ENCODE results near the gene ZNF124. TPM values are rescaled to one million over a fixed set of nuclear protein-coding genes. Genes with fewer than 3 reads are reported as not detected.
"Not testable (repeated sequence)": the region's sequence is repeated elsewhere in the genome, so short reads cannot be mapped to it uniquely, and the experiment has no call there.

The ZNF124 gene
- 10 to 100 TPM; 19.9 to 28.9 TPM for total RNA-seq

DNA sequence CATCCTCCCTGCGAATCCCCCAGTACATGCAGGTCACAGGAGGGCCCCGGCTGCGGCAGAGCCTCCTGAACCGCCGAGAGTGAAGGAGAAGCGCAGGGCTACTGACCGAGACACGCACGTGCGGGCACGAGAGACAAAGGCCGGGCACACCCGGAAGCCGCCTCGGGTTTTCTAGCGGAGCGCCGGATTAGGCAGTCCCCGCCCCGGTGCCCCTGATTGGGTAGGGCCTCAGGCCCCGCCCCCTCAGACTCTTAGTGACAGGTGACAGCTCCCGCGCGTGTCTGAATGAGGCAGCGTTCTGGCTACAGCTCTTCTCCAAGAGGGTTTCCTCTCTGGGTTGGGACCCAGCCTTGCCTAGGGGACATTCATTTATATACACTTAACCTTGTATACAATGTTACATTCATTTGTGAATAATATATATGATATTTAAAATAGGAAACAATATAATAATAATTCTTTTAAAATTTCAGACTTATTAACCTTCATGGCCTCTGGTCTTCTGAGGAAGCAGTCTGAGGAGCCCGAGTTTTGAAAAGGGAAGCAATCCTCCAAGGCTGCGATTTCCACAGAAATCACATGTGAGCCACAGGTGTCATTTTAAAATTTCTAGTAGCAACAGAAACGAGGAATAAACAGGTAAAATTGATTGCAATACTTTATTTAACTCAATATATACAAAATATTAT is at the start of gene ZNF124:
Gene ZNF124, minus strand, starts transcription at position 146 of the 689 bp plus-strand sequence. Its CDS starts 143 bp downstream, at position 3.
- not testable (repeated sequence) for H3K27ac ChIP-seq; H3K36me3 ChIP-seq; H3K9me3 ChIP-seq; H3K27me3 ChIP-seq (replicated peaks; ENCODE audit: insufficient read depth); H3K4me3 ChIP-seq; DNase-seq (ENCODE audit: low spot score); H3K4me1 ChIP-seq (ENCODE audit: control insufficient read depth in 1 of 2, low read depth in 2 of 2)
- ATAC-seq (ENCODE audit: insufficient number of reproducible peaks, low FRiP score, low read depth), result peak; percentile 85

DNA sequence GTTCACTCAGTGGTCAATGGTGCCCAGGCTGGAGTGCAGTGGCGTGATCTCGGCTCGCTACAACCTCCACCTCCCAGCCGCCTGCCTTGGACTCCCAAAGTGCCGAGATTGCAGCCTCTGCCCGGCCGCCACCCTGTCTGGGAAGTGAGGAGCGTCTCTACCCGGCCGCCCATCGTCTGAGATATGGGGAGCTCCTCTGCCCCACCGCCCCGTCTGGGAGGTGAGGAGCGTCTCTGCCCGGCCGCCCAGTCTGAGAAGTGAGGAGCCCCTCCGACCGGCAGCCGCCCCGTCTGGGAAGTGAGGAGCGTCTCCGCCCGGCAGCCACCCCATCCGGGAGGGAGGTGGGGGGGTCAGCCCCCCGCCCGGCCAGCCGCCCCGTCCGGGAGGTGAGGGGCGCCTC is 48.5 kb upstream of the ZNF124 start:
- not testable (repeated sequence) for H3K9me3 ChIP-seq; ATAC-seq (ENCODE audit: insufficient number of reproducible peaks, low FRiP score, low read depth); H3K4me1 ChIP-seq (ENCODE audit: control insufficient read depth in 1 of 2, low read depth in 2 of 2); H3K4me3 ChIP-seq; H3K27ac ChIP-seq; H3K27me3 ChIP-seq (replicated peaks; ENCODE audit: insufficient read depth); DNase-seq (ENCODE audit: low spot score); H3K36me3 ChIP-seq

DNA sequence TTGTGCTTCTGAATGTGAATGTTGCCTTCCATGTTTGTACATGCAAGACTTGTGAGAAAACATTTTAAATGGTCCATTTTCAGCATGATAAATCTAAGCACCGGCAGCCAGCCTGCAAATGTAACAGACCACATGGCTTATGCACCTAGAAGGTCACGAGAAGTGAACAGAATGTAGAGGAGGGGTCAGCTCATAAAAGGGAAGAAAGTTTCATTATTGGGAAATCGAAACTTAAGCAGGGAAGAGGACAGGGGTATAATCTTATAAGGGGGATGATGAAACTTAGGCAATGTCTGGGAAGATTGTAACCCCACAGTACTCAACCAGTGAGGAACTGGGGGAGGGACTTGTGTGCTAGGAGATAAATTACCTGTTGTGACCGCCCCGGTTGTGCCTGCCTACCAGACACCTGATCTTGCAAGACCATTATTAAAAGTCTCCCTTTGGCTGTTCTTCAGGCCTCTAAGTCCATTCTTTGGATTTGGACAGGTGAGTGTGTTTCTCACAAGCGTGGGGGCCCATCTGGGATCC is 46.4 kb upstream of the ZNF124 start:
- Histone ChIP-seq H3K9me3 (no peaks in the 10 kb centered on the region), H3K27ac (no peak overlapping the region), H3K4me1 (ENCODE audit: control insufficient read depth in 1 of 2, low read depth in 2 of 2) (no peaks in the 10 kb centered on the region), H3K36me3 (no peaks in the 10 kb centered on the region), H3K27me3 (replicated peaks; ENCODE audit: insufficient read depth) (no peaks in the 10 kb centered on the region), H3K4me3 (no peak overlapping the region)
- TF ChIP-seq, protein P1, sequence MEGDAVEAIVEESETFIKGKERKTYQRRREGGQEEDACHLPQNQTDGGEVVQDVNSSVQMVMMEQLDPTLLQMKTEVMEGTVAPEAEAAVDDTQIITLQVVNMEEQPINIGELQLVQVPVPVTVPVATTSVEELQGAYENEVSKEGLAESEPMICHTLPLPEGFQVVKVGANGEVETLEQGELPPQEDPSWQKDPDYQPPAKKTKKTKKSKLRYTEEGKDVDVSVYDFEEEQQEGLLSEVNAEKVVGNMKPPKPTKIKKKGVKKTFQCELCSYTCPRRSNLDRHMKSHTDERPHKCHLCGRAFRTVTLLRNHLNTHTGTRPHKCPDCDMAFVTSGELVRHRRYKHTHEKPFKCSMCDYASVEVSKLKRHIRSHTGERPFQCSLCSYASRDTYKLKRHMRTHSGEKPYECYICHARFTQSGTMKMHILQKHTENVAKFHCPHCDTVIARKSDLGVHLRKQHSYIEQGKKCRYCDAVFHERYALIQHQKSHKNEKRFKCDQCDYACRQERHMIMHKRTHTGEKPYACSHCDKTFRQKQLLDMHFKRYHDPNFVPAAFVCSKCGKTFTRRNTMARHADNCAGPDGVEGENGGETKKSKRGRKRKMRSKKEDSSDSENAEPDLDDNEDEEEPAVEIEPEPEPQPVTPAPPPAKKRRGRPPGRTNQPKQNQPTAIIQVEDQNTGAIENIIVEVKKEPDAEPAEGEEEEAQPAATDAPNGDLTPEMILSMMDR (IDR thresholded peaks at IDR 0.05), result no peak
- DNase-seq (ENCODE audit: low spot score), result no peak
- no peak for ATAC-seq (ENCODE audit: insufficient number of reproducible peaks, low FRiP score, low read depth)

DNA sequence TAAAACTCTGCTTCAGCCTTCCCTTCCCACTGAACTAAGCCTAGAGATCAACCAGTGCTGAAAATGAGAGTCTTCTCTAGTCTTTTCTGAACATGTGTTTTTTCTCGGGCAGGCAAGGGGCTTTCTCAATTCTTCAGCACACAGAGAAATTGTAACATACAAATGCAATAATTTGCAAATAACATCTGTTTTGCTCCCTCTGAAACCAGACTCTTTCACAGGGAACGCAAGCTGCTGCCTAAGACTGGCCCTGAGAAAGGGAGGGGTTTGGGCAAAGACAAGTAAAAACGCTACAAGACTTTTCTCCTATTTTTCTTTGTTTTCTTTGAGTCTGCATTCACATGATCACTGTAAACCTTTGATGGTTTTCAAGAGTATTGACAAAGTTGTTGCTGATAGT is 44.4 kb upstream of the ZNF124 start:
- no peak for ATAC-seq (ENCODE audit: insufficient number of reproducible peaks, low FRiP score, low read depth)

DNA sequence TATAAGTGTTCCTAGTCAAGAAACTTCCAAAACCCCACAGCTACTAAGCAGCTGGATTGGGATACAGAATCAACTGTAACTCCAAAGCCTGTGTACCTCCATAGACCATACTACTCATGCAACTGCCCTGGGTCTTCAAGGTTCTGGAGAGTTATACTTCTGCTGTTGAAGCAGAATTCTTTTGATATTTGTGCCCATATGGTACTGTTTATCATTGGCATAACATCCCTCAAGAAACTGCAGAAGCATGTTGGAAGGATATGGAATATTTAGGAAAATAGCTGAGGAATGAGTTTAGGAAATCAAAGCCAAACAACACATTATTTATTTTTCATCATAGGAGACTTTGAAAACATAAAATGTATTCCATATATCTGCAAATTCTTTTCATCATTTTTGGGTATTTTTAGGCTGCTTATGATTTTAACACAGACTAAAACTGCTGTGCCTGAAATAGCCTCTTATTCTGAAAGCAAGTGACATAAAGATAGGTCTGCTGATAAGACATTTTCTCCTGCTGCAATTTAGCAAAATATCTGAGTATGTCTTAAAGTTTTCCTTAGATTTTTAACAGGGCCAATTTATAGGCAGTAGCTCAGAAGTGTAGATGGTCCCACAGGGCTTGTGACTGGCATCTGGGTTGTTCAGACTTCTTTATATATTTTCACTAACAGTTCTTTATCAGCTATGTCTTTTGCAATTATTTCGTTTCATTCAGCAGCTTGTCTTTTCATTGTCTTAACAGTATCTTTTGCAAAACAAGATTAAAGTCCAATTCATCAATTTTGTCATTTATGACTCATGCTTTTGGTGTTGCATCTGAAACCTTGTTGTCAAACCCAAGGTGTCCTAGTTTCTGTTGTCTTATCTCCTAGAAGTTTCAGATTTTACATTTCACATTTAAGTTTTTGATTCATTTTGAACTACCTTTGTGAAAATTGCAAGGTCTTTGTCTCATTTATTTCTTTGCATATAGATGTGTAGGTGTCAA is 41.1 kb upstream of the ZNF124 start:
- H3K27me3 ChIP-seq (replicated peaks; ENCODE audit: insufficient read depth), result no peaks in the 10 kb centered on the region
- H3K36me3 ChIP-seq, result no peaks in the 10 kb centered on the region
- no peak for ATAC-seq (ENCODE audit: insufficient number of reproducible peaks, low FRiP score, low read depth)
- TF ChIP-seq, protein P1 (IDR thresholded peaks at IDR 0.05), result no peak
- no peak overlapping the region for H3K27ac ChIP-seq
- H3K4me3 ChIP-seq, result no peak overlapping the region
- H3K9me3 ChIP-seq, result no peaks in the 10 kb centered on the region
- no peak for DNase-seq (ENCODE audit: low spot score)
- peaks cover 16 to 22% of the 10 kb centered on the region in 2 donors for H3K4me1 ChIP-seq (ENCODE audit: control insufficient read depth in 1 of 2, low read depth in 2 of 2)

More for the DNA sequence above, 44.4 kb upstream of the ZNF124 start:
- Histone ChIP-seq H3K9me3 (no peaks in the 10 kb centered on the region), H3K36me3 (no peaks in the 10 kb centered on the region), H3K27me3 (replicated peaks; ENCODE audit: insufficient read depth) (no peaks in the 10 kb centered on the region), H3K4me3 (no peak overlapping the region), H3K4me1 (ENCODE audit: control insufficient read depth in 1 of 2, low read depth in 2 of 2) (no peaks in the 10 kb centered on the region), H3K27ac (no peak overlapping the region)
- no peak for DNase-seq (ENCODE audit: low spot score)
- TF ChIP-seq, protein P1 (IDR thresholded peaks at IDR 0.05), result no peak

DNA sequence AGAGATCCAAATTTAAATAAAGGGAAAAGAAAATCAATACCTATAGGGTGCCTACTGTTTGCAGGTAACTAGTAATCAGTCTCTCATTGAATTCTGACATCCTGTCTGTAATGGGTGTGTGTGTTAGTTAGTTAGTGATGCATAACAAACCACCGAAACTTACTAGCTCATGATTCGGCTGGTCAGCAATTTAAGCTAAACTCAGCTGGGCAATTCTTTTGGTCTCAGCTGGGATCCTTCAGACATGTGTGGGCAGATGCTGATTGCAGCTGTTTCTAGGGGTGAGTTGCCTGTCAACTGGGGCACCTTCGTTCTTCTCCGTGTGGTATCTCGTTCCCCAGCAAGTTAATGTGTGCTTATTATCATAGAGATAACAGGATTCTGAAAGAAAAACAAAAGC is 40.2 kb upstream of the ZNF124 start:
- Histone ChIP-seq H3K9me3 (no peaks in the 10 kb centered on the region), H3K27me3 (replicated peaks; ENCODE audit: insufficient read depth) (no peaks in the 10 kb centered on the region), H3K36me3 (no peaks in the 10 kb centered on the region), H3K27ac (no peak overlapping the region), H3K4me1 (ENCODE audit: control insufficient read depth in 1 of 2, low read depth in 2 of 2) (peaks cover 16 to 25% of the 10 kb centered on the region in 2 donors), H3K4me3 (no peak overlapping the region)
- ATAC-seq (ENCODE audit: insufficient number of reproducible peaks, low FRiP score, low read depth) (no peak), DNase-seq (ENCODE audit: low spot score) (no peak)
- TF ChIP-seq, protein P1 (IDR thresholded peaks at IDR 0.05), result no peak

All from thoracic aorta (tissue), 2 donors.